GM21737 (cell line): Measurements from ENCODE around the gene ZBTB1.

Source experiments
- ATAC-seq: cut with Tn5 transposase; IDR thresholded peaks from one replicate; pipeline ENCODE4 v1.9.1; 2021; ENCODE audit warnings: mild to moderate bottlenecking, moderate library complexity; ENCODE audit not compliant: unreplicated experiment

The ZBTB1 gene, protein sequence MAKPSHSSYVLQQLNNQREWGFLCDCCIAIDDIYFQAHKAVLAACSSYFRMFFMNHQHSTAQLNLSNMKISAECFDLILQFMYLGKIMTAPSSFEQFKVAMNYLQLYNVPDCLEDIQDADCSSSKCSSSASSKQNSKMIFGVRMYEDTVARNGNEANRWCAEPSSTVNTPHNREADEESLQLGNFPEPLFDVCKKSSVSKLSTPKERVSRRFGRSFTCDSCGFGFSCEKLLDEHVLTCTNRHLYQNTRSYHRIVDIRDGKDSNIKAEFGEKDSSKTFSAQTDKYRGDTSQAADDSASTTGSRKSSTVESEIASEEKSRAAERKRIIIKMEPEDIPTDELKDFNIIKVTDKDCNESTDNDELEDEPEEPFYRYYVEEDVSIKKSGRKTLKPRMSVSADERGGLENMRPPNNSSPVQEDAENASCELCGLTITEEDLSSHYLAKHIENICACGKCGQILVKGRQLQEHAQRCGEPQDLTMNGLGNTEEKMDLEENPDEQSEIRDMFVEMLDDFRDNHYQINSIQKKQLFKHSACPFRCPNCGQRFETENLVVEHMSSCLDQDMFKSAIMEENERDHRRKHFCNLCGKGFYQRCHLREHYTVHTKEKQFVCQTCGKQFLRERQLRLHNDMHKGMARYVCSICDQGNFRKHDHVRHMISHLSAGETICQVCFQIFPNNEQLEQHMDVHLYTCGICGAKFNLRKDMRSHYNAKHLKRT

GRCh38 chr14:64504310-64504896 lies at the start of gene ZBTB1:
ZBTB1 (plus strand) TSS chr14:64504770; CDS start chr14:64521505, 16,735 bp downstream.
- ATAC-seq: no peak

GRCh38 chr14:64459405-64460136 lies 45.0 kb upstream of the ZBTB1 start:
- no peak for ATAC-seq

GRCh38 chr14:64461221-64461620 lies 43.3 kb upstream of the ZBTB1 start:
- ATAC-seq: no peak

- ATAC-seq: no peak
These were observed 41.4 kb upstream of the ZBTB1 start for GRCh38 chr14:64463195-64463594.

- no peak for ATAC-seq
These were observed 40.7 kb upstream of the ZBTB1 start for GRCh38 chr14:64463873-64464272.

DNA sequence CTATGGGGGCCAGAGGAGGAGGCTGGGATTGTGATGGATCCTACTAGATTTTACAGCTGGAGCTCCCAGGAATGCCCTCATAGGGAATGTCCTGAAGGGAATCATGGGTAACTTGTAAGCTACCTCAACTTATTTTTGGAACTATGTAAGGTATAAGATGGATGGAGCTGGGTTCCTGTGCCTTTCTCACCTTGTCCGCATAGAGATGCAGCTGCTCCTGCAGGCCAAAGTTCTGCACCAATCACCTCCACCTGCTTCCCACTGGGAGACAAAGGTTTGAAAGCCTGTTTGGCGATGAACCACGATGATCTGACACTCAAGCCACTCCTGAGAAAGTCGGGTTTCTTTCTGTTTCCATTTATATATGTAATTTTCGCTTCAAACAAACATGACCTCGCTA lies 39.9 kb upstream of the ZBTB1 start:
- ATAC-seq: no peak

DNA sequence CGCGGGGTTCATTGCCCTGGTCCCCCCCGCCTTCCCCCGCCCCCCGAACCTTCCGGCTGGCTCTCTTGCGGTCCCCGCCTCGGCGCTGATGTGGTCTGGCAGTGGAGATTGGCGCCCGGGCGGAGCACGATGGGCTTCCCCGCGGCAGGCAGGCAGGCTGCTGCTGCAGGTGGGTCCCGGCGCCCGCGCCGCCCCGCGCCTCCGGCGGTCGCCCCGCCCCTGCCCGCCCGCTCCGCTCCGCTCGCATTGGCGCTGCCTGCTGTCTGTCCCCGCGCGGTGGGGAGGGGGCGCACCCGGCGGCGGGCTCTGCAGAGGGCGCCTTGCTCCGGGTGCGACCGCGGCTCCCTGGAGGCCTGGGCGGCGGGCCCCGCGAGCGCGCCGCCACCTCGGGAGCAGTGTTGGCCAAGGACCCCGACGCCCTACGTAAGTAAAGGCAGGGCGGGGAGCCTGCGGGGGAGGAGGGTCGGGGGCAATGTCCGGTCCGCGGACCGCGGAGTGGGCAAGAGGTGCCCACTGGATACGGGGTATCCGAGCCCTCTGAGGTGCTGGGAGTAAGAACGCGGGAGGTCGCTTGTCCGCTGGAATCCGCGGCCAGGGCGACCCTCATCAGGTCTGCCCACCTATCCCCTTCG lies 39.3 kb upstream of the ZBTB1 start, which contains the start of gene AKAP5:
TSS of gene AKAP5 (plus strand) at position 309 of the 632 bp plus-strand sequence. CDS start 2,896 bp downstream, outside the sequence.
- ATAC-seq: peak; percentile 63

- no peak for ATAC-seq
These were observed 38.6 kb upstream of the ZBTB1 start for GRCh38 chr14:64465831-64466554.

DNA sequence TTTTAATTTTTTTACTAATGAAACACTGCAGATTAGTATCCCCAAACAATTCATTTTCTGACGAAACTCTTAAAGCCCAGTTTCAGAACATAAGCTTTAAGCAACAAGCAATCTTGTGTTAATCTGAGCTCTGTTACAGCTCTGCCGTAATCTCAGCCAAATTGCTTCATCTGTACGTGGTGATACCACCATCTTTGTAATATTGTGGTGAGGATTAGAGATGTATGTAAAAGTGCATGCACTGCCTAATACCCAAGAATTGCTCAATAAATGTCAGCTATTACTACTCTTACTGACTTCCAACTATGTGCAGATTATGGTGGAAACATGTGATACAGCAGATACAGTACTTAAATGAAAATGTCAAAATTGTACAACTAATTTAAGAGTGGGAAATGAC lies 37.5 kb upstream of the ZBTB1 start:
- no peak for ATAC-seq

GRCh38 chr14:64467566-64467965 lies 37.0 kb upstream of the ZBTB1 start:
- no peak for ATAC-seq

GRCh38 chr14:64468451-64468850 lies 36.1 kb upstream of the ZBTB1 start:
- ATAC-seq: no peak

- ATAC-seq: no peak
These were observed 30.5 kb upstream of the ZBTB1 start for GRCh38 chr14:64474041-64474440.

DNA sequence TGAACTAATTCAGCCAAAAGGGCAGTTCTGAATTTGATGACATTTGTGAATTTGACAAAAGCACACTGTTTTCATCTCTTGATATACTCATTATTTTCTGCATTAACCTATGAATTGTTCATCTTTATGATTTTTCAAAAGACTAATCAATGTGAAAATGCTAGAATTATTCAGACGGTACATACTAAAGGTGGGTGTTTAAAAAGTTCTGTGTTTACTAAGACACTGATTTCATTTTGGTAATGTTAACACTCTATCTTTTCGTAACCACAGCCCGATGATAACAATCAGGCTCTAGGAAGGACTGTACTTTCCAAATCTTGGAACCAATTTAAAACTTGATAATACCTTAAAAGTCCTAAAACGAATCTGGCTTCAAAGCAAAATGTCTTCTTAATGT lies 29.9 kb upstream of the ZBTB1 start:
- no peak for ATAC-seq

DNA sequence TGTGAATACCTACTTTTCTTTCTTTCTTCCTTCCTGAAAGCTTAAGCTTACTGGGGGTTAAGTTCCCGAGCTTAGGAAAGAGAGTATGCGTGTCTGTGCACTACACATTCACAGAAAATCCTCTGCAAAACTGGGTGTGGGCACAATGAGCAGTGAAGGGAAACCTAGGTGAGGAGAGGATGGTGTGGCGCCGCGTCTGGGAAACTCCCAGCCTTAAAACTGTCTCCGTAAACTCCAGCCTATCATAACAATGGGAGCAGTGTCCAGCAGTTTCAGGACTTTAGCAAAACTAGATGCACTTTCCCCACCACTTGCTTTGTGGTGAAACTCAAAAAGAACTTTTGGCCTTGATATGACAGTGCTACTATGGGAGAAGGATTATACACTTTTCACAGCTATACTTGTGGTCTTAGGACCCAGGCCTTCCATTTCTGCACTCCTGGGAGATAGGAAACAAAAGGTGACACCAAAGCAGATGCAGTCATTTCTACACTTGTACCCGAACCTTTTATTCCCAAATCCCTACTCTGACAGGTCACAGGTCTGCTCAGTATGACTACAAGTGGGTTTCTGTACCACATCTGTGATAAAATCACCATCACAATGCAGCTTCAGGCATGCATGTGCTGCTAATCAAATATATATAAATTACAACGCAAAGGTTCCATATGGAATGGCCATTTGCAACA lies 28.8 kb upstream of the ZBTB1 start:
- no peak for ATAC-seq

- no peak for ATAC-seq
These were observed 28.1 kb upstream of the ZBTB1 start for GRCh38 chr14:64476438-64476837.

- no peak for ATAC-seq
These were observed 25.8 kb upstream of the ZBTB1 start for GRCh38 chr14:64478634-64479250.

DNA sequence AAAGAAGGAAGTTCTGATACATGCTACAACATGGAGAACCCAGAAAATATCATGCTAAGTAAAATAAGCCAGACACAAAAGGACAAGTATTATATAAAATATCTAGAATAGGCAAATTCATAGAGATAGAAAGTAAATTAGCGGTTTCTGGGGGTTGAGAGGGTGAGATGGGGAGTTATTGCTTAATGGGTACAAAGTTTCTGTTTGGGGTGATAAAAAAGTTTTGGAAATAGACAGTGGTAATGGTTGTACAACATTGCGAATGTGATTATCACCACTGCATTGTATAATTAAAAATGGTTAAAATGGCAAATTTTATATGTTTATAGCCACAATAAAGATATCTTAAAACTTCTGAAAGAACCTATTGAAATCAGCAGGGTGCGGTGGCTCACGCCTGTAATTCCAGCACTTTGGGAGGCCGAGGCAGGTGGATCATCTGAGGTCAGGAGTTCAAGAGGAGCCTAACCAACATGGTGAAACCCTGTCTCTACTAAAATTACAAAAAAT lies 15.9 kb upstream of the ZBTB1 start:
- ATAC-seq: no peak

- no peak for ATAC-seq
These were observed 12.9 kb upstream of the ZBTB1 start for GRCh38 chr14:64491637-64492036.

DNA sequence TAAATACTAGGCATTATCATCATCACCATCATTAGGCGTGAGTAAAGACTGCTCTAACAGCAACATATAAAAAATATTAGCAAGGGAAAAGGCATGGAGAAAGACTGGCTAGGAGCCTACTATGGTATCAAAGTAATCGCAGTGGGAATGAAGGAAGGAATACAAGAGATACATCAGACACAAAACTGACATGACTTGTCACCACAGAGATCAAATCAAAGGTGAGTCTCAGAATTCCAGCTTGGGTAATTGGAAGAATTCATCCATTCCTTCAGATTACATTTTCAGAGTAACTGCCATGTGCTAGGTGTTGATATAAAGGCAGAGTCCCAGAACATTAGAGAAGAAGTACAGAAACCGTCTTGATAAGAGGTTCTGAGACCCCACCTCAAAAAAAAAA lies 11.1 kb upstream of the ZBTB1 start:
- ATAC-seq: no peak
